GM21786 (cell line): ENCODE data around the gene BRSK2.

Experiments used
- ATAC-seq: cut with Tn5 transposase; IDR thresholded peaks from one replicate; pipeline ENCODE4 v1.9.1; 2021; ENCODE audit not compliant: unreplicated experiment

Gene BRSK2

DNA sequence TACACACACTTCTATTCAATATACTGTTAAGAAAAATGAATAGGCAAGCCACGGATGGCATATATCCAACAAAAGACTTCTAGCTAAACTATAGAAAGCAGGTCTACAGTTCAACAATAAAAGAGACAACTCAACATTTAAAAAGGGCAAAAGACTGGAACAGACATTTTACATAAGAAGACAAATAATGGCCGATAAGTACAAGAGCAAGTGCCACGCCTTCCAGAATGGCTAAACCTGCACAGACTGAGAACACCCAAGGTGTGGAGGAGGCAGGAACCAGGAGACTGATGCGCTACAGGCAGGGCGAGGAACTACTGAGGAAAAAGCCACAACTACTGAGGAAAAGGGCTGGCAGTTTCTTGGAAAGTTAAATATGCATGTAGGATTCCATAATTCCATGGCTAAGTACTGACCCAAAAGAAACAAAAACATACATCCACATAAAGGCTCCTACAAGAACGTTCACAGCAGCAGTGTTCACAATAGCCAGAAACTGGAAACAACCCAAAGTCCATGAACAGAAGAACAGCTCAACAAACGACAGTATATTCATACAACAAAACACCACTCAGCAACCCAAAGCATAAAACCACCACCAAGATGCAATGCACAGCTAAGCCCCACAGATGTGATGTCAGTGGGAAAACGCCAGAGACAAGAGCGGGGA lies 106.5 kb downstream of the BRSK2 start:
- no peak for ATAC-seq

DNA sequence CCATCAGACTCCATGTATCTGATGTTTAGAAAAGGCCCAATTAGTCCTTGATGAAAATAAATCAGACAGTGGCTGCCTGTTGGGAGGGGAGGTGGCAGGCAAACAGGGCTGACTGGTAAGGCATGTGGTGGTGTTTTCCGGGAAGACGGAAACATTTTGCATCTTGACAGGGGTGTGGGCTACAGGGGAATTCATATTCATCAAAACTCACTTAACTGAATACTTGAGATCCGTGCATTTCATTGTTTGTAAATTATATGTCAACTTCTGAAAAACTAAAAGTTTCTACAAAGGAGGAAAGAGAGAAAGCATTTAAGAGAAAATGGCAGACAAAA lies 107.0 kb downstream of the BRSK2 start:
- ATAC-seq = no peak

DNA sequence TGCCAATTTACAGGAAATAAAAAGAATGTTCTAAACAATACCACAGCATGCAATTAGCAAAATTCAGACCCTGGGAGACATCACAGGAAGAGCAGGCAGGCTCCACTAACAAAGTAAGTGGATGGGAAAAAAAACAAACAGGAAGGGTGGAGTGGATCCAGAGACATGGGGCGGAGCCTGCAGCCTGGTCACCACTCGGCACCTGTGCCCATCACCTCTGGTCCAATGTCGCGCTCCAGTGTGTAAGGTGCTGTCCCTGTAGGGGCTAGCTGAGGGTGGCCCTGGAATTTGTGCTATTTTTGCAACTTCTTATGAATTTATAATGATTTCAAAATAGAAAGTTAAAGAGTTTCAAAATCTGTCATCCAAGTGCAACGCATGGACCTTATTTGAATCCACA lies 107.9 kb downstream of the BRSK2 start:
- ATAC-seq = no peak

DNA sequence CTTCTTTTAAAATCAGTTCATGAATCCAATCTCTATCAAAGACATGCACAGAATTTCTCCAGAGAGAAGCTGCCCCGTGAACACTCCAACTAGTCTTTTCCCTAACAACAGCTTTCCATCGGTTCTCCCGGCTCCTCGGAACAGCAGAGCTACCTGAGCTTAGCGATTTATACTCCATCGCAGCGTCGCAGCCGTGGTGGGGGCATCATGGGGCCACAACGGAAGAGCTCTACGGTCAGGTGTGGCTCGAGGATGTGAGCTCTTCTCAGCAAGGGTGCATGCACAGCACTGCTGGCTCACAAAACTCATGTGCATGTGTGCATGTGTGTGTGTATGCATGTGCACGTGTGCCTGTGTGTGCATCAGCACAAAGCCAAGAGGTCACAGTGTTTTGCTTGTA lies 108.5 kb downstream of the BRSK2 start:
- ATAC-seq = no peak

DNA sequence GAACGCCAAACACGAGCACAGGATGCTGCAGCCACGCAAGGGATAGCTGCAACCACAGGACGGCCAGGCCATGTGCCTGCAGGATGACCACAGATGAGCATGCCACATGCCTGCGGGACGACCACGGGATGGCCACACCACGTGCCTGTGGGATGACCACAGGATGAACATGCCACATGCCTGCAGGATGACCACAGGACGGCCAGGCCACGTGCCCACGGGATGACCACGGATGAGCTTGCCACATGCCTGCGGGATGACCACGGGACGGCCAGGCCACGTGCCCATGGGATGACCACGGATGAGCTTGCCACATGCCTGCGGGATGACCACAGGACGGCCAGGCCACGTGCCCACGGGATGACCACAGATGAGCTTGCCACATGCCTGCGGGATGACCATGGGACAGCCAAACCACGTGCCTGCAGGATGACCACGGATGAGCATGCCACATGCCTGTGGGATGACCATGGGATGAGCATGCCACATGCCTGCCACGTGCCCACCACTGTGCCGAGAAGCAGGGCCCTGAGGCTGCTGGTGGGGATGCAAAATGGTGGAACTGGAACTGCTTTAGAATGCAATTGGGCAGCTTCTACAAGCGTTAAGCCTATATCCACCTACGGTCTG lies 109.6 kb downstream of the BRSK2 start:
- no peak for ATAC-seq

DNA sequence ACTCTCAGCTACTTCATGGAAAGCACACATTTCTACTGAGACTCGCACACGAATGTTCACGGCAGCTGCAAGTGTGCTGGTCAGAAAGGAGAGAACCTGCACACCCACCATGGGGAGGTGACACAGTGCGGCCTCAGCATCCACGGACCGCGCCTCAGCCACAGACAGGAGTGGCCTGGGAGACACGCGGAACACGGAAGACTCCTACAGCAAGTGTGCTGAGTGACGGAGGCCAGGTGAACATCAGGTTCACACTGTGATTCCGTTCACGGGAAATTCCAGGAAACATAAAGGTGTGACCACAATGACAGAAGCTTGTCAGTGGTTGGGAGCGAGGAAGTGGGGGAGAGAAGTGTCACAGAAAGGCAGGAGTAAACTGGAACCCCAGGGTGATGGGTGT lies 110.2 kb downstream of the BRSK2 start:
- no peak for ATAC-seq

DNA sequence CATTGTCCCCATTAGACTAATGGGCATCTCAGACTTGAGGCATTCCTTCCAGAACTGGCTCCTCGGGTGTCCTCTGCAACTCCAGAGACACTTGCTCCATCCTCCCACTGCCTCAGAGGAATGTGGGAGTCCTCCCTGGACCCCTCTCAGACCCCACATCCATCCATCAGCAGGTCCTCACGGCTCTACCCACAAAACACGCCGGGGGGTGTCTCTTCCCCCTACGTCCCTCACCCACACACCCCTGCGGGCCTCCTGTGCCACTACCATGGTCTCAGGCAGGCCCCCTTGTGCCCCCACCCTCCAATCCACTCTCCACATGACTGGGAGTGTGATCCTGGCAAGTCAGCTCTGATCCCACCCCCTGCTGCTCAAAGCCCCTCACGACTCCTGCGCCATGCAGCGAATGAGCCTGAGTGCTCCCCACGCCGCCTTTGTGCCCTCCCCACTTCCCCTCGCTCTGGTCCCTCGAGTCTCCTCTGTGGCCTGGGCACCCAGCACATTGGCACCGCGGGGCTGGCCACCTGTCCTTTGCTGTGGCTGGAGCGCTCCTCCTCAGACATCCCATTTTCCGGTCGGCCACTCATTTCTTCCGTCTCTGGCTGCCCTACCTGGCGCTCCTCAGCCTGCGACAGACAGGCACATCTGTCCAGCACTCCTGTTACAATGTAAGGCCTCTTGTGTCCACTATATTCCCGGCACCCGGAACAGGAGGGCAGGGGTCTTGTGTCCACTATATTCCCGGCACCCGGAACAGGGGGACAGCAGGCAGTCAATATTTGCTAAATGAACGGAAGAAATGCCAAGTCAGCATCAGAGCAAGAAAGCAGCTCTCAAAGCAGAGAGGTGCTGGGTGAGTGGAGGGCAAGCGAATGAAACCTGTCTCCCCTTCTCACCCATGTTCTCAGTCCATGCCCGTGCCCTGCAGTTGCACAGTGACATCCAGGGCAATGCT lies 111.0 kb downstream of the BRSK2 start:
- ATAC-seq = no peak

DNA sequence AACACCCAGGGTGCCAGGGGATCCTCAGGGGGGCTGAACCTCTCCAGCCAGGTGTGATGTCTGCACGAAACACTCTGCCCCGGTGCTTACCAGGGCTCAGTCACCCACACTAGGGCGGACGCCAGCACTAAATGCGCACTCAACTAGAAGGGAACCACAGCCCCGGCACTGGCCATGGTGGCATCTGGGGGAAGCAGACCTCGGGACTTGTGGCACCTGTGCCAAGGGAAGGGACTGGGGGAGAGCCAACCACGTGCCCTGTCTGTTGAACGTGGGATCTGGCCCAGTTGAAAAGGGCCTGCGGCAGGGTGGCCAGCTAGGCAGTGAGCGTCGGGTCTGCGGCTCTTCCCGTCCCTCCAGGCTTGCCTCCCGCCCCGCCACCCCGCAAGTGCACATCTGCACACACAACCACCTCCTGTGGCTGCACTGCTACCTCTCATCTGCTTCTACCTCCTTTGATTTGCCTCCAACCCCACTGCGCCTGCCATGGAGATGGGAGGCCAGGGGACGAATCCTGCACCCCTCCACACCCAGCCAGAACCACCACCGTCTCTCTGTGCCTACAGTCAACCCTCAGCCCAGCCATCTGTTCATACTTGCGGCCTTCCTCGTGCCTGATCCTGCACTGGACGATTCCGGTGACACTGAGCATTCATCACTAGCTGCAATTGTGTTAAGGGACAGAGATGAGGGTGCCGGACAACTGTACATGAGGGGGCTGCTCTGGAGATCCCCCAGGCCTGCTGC lies 111.9 kb downstream of the BRSK2 start:
- ATAC-seq = no peak

DNA sequence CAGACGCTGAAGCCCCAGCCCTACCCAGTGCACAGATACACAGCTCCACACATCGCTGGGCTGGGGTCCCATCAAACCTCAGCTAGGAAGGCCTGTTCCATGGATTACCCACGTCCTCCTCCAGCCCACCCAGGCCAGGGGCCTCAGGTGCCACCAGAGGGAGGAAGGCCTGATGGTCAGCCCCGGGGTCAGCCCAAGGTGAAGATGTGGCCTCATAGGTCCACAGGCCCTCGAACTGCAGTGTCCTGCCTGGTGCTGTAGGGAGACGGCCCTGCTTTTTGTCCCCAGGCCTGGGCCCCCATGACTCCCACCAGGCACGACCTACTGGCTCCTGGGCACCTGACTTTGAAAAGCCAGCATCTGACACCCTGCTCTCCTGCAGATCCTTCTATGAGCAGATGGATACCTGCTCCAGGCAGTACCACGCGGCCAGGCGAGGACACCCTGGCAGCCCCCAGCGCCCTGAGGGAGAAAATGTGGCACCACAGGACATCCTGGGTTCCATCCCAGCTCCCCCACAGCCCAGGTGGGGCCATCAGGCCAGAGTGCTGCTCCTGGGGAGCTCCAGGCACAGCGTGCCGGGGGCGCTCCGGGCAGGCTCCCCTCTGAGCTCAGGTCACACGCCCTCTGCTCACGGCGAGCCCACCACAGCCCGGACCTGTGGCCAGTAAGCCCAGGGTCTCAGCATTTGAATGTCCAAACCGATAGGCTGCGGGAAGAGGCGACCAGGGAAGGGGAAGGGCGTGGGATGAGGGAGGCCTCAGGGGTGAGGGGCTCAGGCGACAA lies 112.6 kb downstream of the BRSK2 start:
- no peak for ATAC-seq

DNA sequence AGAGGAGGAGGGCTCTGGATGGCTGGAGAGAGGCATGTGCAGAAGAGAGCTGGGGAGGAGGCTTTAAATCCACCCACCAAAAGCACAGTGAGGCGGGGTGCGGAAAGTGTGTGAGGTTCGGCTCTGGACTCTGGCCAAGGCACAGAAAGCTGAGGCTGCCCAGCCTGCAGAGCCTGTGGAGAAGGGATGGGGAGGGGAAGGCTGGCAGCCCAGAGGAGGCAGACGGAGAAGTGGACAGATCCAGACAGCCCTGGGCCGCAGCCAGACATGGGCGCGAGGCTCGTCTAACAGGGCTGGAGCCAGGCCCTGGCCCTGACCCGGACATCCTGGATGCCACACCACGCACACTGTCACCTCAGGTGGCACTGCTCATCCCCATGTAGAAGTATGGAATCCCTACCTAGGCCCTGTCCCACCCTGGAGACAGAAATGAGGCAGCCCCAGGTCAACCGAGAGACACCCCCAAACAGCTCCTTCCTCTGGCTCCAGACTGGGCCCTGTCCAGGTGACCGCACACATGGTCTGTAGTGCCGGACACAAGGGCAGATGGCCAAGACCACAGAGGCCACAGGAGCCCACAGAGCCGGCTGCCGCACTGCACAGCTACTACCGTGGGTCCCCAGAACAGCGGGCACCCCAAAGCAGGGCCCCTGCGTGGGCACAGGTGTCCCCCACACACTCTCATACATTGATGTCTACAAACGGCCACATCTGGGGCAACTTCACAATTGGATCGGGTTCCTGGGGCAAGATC lies 113.4 kb downstream of the BRSK2 start:
- no peak for ATAC-seq

DNA sequence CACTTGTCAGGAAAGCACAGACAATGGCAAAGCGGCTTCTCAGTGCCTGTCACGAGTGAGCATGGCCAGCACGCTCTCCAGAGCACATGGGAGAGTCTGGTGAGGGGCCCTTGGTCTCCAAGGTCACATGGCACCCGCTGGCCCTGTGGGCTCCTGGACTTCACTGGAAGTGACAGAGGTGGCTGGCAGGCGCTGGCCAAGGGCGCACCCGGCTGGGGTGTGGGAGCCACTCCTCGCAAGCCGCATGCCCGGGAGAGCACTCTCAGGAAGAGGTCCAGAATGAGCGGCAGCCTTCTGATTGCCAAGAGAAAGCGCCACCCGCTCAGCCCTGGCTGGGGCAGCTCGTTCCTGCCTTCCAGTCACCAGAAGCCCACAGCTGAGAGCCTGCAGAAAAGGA lies 114.0 kb downstream of the BRSK2 start:
- ATAC-seq = no peak

DNA sequence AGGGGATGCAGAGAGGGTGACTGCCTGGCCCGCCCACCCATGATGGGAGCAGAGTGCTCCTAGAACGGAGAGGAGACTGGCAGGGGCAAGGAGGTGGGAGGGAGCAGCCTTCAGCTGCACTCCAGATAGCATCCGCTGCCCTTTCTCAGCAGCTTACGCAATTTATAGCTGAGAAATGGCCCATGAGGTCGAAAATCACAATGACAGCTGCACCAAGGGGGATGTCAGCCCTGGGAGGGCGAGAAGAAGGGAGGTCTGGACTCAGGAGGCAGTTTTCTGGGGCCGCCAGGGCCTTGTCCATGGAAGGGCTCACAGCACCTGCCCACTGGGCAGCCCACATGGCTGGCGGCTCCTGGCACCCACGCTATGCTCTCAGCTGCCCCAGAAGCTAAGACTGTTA lies 114.4 kb downstream of the BRSK2 start:
- no peak for ATAC-seq

DNA sequence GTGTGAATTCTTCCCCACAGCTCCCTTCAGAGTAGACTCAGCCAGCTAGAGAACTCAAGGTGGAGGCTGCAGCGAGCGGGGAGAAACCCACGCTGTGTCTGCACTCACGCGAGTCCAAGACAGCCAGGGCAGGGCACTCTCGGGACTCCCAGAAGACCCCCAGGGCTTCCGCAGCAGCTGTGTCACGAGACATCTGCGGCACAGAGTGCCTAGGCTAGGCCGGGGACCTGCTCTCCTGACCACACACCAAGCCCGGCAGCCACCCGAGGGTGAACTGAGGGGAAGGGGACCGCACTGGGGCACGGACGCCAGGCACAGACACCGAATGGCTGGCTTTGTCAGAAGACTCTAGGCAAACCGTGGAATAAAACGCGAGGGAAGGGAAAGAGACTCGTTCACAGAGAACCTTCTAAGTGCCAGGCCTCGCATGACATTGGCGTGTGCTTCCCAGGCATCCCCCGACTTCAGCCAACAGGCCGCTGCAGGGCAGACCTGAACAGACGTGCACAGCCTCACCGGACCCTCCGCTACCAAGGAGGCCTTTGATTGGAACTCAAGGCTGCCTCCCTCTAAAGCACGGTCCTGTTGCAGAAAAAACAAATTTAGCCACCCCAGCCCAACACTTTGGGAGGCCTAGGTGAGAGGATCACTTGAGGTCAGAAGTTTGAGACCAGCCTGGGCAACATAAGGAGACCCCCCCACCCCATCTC lies 115.0 kb downstream of the BRSK2 start:
- ATAC-seq = no peak

DNA sequence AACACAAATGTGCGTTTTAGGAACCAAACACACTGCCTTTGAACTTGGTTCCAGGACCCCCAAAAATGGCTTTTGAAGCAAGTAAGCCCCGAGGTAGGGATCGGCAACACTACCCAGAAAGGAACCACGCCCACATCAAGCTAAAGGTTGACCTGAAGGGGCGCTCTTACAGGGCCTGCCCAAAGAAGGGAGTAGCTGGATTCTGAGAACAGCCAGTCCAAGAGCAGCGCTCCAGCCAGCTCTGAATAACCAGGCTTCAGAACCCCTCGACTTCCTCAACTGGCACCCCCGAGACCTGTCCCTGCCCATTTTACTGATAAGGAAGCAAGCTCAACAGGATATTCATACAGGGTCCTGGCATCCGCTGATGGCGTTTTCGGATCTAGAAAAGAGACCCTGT lies 115.7 kb downstream of the BRSK2 start:
- ATAC-seq = no peak

DNA sequence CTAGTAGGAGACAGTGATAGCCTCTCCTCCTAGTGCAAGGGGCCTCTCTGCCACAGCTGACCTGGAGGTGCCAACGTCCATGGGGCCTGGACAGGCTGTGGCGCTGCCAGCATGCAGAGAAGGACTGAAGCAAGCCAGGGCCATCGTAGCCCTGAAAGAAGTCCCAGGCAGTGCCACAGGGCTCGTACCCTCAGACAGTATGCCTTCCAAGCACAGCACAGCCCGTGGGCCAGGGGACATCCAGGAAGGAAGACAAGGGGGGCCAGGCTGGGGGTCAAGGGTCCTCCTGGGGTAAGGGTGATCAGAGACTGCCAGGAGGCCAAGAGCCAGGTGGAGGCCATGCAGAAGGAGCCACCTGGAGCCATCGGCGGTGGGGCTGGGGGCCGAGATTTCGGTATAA lies 117.2 kb downstream of the BRSK2 start:
- ATAC-seq = no peak

DNA sequence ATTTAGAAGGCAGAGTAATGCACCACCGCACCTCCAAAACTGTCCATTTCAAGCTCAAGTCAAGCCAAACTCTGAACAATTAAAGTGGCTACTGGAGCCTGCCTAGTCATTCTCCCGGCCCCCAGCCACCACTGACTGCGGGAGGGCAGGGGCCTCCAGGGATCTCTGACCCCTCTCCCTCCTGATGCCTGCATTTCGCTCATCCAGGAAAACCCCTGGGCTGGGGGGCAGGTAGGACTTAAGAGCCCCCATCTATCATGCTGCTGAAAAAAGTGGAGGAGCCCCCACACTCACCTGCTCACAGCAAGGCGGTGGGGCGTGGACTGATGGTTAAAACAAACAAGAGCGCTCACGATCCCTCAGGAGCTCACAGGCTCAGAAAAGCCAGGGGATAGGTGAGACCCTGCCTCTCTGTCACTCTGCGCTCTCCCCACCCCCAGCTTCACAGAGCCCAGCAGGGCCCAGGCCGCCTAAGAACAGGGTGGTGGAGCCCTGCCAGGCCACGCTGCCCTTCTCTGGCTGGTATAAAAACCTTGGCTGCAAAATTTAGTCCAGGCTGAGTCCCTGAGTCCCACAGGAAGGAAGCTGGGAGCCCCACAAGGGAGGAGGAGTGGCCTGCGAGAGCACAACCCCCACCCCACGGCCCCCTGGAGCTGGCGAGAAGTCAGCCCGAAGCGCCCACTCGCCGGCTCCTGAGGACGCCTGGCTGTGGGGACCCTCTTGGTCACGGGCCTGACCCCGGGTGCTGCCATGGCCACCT lies 117.8 kb downstream of the BRSK2 start:
- no peak for ATAC-seq

DNA sequence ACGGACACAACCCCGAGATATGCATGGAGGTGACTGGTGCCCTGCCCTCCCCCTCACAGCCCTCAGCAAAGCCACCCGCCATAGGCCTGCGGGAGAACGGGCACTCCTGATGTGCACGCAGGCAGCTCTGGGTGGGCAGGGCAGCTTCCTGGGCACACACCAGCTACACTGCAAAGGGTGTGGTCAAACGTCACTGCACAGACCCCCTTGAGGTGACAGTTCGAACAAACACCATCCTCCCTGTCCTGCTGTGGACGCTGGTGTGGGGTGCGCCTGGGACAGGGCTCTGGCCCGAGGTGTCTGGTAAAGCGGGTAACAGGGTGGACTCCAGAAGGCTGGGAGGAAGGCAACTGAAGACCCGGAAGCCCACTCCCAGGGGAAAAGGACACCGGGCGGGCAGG lies 118.8 kb downstream of the BRSK2 start:
- no peak for ATAC-seq

DNA sequence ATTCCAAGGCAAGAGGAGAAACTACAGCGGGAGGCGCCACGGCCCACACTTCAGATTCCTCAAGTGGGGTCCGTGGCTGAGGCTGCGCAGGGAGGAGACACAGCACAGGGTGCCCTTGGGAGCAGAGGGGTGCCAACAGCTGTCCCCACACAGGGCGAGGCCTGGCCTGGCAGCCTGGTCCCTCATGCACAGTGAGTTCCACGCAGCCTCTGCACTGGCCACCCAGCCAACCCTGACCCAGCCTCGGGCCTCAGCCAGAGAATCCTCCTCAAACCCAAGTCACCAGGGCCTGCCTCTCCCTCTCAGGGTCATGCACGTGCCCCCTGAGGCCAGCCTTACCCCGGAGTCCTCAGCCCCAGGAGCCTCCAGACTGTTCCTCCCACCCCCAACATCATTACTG lies 119.3 kb downstream of the BRSK2 start:
- no peak for ATAC-seq
